Measurements from ENCODE around the gene GADD45B. TPM values are rescaled to one million over a fixed set of nuclear protein-coding genes. Genes with fewer than 3 reads are reported as not detected.
A peak's percentile ranks its signal among the peaks of the same experiment; 100 is the strongest.
"Not testable (repeated sequence)": the region's sequence is repeated elsewhere in the genome, so short reads cannot be mapped to it uniquely, and the experiment has no call there.

Gene GADD45B
- total RNA-seq, 1 donor: 110 TPM

- DNase-seq (ENCODE audit: low read depth in 2 of 3, low spot score in 2 of 3): no peak
These were observed 8.4 kb downstream of the GADD45B start for GRCh38 chr19:2484178-2484937.

GRCh38 chr19:2485428-2485827, 9.5 kb downstream of the GADD45B start:
- DNase-seq (ENCODE audit: low read depth in 2 of 3, low spot score in 2 of 3): no peak

GRCh38 chr19:2487090-2487489, 11.2 kb downstream of the GADD45B start:
- DNase-seq (ENCODE audit: low read depth in 2 of 3, low spot score in 2 of 3): no peak

- peak in 1 of 3 donors; percentile 36 for DNase-seq (ENCODE audit: low read depth in 2 of 3, low spot score in 2 of 3)
These were observed 11.9 kb downstream of the GADD45B start for GRCh38 chr19:2487842-2488241.

- DNase-seq (ENCODE audit: low read depth in 2 of 3, low spot score in 2 of 3): no peak
These were observed 12.5 kb downstream of the GADD45B start for GRCh38 chr19:2488405-2488941.

GRCh38 chr19:2488942-2489731, 13.2 kb downstream of the GADD45B start:
- peak in 1 of 3 donors; percentile 44 for DNase-seq (ENCODE audit: low read depth in 2 of 3, low spot score in 2 of 3)

- DNase-seq (ENCODE audit: low read depth in 2 of 3, low spot score in 2 of 3): no peak
These were observed 14.7 kb downstream of the GADD45B start for GRCh38 chr19:2490659-2491058.

GRCh38 chr19:2491130-2491801, 15.3 kb downstream of the GADD45B start:
- peak in 1 of 3 donors; percentile 87 for DNase-seq (ENCODE audit: low read depth in 2 of 3, low spot score in 2 of 3)

- DNase-seq (ENCODE audit: low read depth in 2 of 3, low spot score in 2 of 3): no peak
These were observed 16.9 kb downstream of the GADD45B start for GRCh38 chr19:2492870-2493269.

GRCh38 chr19:2493448-2493847, 17.5 kb downstream of the GADD45B start:
- DNase-seq (ENCODE audit: low read depth in 2 of 3, low spot score in 2 of 3): not testable (repeated sequence)

GRCh38 chr19:2494084-2494446, 18.1 kb downstream of the GADD45B start:
- no peak for DNase-seq (ENCODE audit: low read depth in 2 of 3, low spot score in 2 of 3)

GRCh38 chr19:2494447-2495129, 18.7 kb downstream of the GADD45B start:
- peak; percentile 39 to 54 (median 51) for DNase-seq (ENCODE audit: low read depth in 2 of 3, low spot score in 2 of 3)

- peak in 1 of 3 donors; percentile 28 for DNase-seq (ENCODE audit: low read depth in 2 of 3, low spot score in 2 of 3)
These were observed 19.3 kb downstream of the GADD45B start for GRCh38 chr19:2495130-2495641.

GRCh38 chr19:2495651-2496316, 19.9 kb downstream of the GADD45B start:
- DNase-seq (ENCODE audit: low read depth in 2 of 3, low spot score in 2 of 3): no peak

GRCh38 chr19:2497186-2497585, 21.3 kb downstream of the GADD45B start:
- no peak for DNase-seq (ENCODE audit: low read depth in 2 of 3, low spot score in 2 of 3)

- DNase-seq (ENCODE audit: low read depth in 2 of 3, low spot score in 2 of 3): no peak
These were observed 24.2 kb downstream of the GADD45B start for GRCh38 chr19:2500156-2500555.

- no peak for DNase-seq (ENCODE audit: low read depth in 2 of 3, low spot score in 2 of 3)
These were observed 24.9 kb downstream of the GADD45B start for GRCh38 chr19:2500841-2501261.

GRCh38 chr19:2503521-2504109, 27.7 kb downstream of the GADD45B start:
- DNase-seq (ENCODE audit: low read depth in 2 of 3, low spot score in 2 of 3): no peak

- DNase-seq (ENCODE audit: low read depth in 2 of 3, low spot score in 2 of 3): not testable (repeated sequence)
These were observed 30.7 kb downstream of the GADD45B start for GRCh38 chr19:2506656-2507055.
